Spleen (tissue), 11 donors: Measurements from ENCODE around the gene STON2. TPM values are rescaled to one million over a fixed set of nuclear protein-coding genes. Genes with fewer than 3 reads are reported as not detected.

ENCODE experiments used
- DNase-seq: peaks from one replicate; pipeline ENCODE4 v3.0.0-alpha.2; 2020
- H3K27ac ChIP-seq, 8 donors: fragments of 200-600 bp; sonication (generic) in 7 of 8; 1 replicate in 4 of 8; 2 replicates in 4 of 8; pipeline versions ENCODE4 v1.5.0 to v1.8.0; 2016 to 2021; ENCODE audit warnings: inconsistent platforms in 4 of 8, mild to moderate bottlenecking in 4 of 8, moderate library complexity in 1 of 8
- H3K27me3 ChIP-seq, 7 donors: fragments of 200-600 bp; sonication (generic) in 6 of 7; replicated peaks in 1 of 7; 1 replicate in 4 of 7; 2 replicates in 3 of 7; pipeline versions ENCODE4 v1.5.0 to v1.8.0; 2016 to 2021; ENCODE audit warnings: inconsistent platforms in 3 of 7, mild to moderate bottlenecking in 1 of 7
- H3K36me3 ChIP-seq, 6 donors: fragments of 200-600 bp; sonication (generic) in 5 of 6; 1 replicate in 4 of 6; 2 replicates in 2 of 6; pipeline versions ENCODE4 v1.5.0 to v1.8.0; 2016 to 2021; ENCODE audit warnings: inconsistent platforms in 2 of 6
- H3K4me1 ChIP-seq, 6 donors: fragments of 200-600 bp; sonication (generic) in 5 of 6; 1 replicate in 3 of 6; 2 replicates in 3 of 6; pipeline versions ENCODE4 v1.5.0 to v1.8.0; 2016 to 2021; ENCODE audit warnings: inconsistent platforms in 3 of 6
- H3K4me3 ChIP-seq, 8 donors: fragments of 200-600 bp; sonication (generic) in 7 of 8; 1 replicate in 4 of 8; 2 replicates in 4 of 8; pipeline versions ENCODE4 v1.5.0 to v1.8.0; 2016 to 2021; ENCODE audit warnings: inconsistent platforms in 4 of 8, mild to moderate bottlenecking in 4 of 8, moderate library complexity in 2 of 8
- H3K9me3 ChIP-seq, 8 donors: fragments of 200-600 bp; sonication (generic) in 7 of 8; 1 replicate in 4 of 8; 2 replicates in 4 of 8; pipeline versions ENCODE4 v1.5.0 to v1.8.0; 2016 to 2021; ENCODE audit warnings: inconsistent platforms in 4 of 8
- CTCF ChIP-seq, 11 experiments: fragments of 200-600 bp in 7 of 11; fragments of 450-650 bp in 4 of 11; sonication (generic) in 4 of 11; IDR thresholded peaks in 8 of 11; conservative IDR thresholded peaks in 3 of 11; 1 replicate in 7 of 11; 2 replicates in 4 of 11; pipeline versions ENCODE4 v1.4.0 to v1.8.0; 2016 to 2021; ENCODE audit warnings: antibody characterized with exemption in 11 of 11, inconsistent platforms in 4 of 11, mild to moderate bottlenecking in 1 of 11
- POLR2A ChIP-seq, 3 donors: fragments of 450-650 bp; IDR thresholded peaks; one replicate each; pipeline ENCODE4 v1.5.1; 2017; ENCODE audit warnings: antibody characterized with exemption in 3 of 3, mild to moderate bottlenecking in 1 of 3
- POLR2AphosphoS5 ChIP-seq, 3 donors: sonication (generic); formaldehyde crosslinking; IDR thresholded peaks; one replicate each; pipeline ENCODE4 v1.5.1; 2017; ENCODE audit warnings: antibody characterized with exemption in 3 of 3
- WGBS, 5 donors: extraction: QIAGEN DNeasy Blood & Tissue Kit in 3 of 5; methylation state at CpG; one replicate each; pipeline versions ENCODE4 v1.1.5 to v1.1.7; 2013 to 2018; 5-methylcytosine and 5-hydroxymethylcytosine counted together
- intact Hi-C: fragments of 100-400 bp; cut with DNase I; formaldehyde crosslinking; loops from one replicate; pipeline ENCODE4 v1.15.0; 2023; ENCODE audit warnings: low total_unique reads
- polyA plus RNA-seq, 3 donors: library from polyadenylated mRNA; stranded (reverse); fragments of 200-250 nt; gene quantifications; one replicate each; pipeline ENCODE4 v1.2.1, GENCODE V29; 2013
- total RNA-seq, 7 donors: library from RNA; depleted of rRNA in 3 of 7; stranded (reverse); fragments of >200 nt in 3 of 7; fragmentation: NEBNext Ultra II Directional in 4 of 7; extraction: Animal tissue kit (Norgen Biotek cat#: 25700) in 4 of 7; gene quantifications; one replicate each; pipeline versions ENCODE4 v1.1.0 to v1.2.1, GENCODE V29; 2016 to 2021
- donor health status: healthy with polysubstance abuse.
- donor health status: DM: no; HTN: no; CAD: no; lungs with moderate emphysema.
- donor health status: DM: no; HTN: no; CAD: no.
- donor health status: Bipolar disorder and iron deficiency.
- donor health status: healthy.
- donor health status: DM: no; HTN: no; CAD: no.
- donor health status: DM: yes; HTN: yes; CAD: no.

The STON2 gene
- total and polyA plus RNA-seq, 10 donors, result 3.5 to 236 (median 167) TPM

- H3K27me3 ChIP-seq, result no peaks in the 10 kb centered on the region
- peaks cover 3 to 31% (median 20%) of the 10 kb centered on the region in 6 donors for H3K4me1 ChIP-seq
- H3K36me3 ChIP-seq, result no peaks in the 10 kb centered on the region
- TF ChIP-seq POLR2AphosphoS5 (IDR thresholded peaks at IDR 0.05), result no peak
- no peak for TF ChIP-seq POLR2A (IDR thresholded peaks at IDR 0.05)
- no peak for TF ChIP-seq CTCF (IDR thresholded peaks at IDR 0.05 in 8 of 11, conservative IDR thresholded peaks at IDR 0.05 in 3 of 11)
- peaks cover 0 to 4% (median 0%) of the 10 kb centered on the region in 8 donors for H3K9me3 ChIP-seq
- intact Hi-C loops, result no loop called here
- no peak overlapping the region for H3K4me3 ChIP-seq
- no peak for DNase-seq
- H3K27ac ChIP-seq, result no peak overlapping the region
- WGBS, 5 donors, result 83 to 89% (median 86%) methylated on average over 19 of the region's 19 CpGs
Measured at GRCh38 chr14:81412779-81413178, 12.7 kb upstream of the STON2 start.

- no peak for DNase-seq
- no peaks in the 10 kb centered on the region for H3K36me3 ChIP-seq
- no peaks in the 10 kb centered on the region for H3K27me3 ChIP-seq
- peaks cover 0 to 14% (median 2%) of the 10 kb centered on the region in 6 donors for H3K4me1 ChIP-seq
- WGBS, 5 donors, result 55 to 87% (median 70%) methylated on average over 1 of the region's 1 CpG
- intact Hi-C loops, result no loop called here
- H3K27ac ChIP-seq, result no peak overlapping the region
- H3K4me3 ChIP-seq, result no peak overlapping the region
- no peaks in the 10 kb centered on the region for H3K9me3 ChIP-seq
- no peak for TF ChIP-seq POLR2AphosphoS5 (IDR thresholded peaks at IDR 0.05)
- TF ChIP-seq CTCF (IDR thresholded peaks at IDR 0.05 in 8 of 11, conservative IDR thresholded peaks at IDR 0.05 in 3 of 11), result no peak
- TF ChIP-seq POLR2A (IDR thresholded peaks at IDR 0.05), result no peak
Measured at GRCh38 chr14:81408595-81408994, 8.5 kb upstream of the STON2 start.

- intact Hi-C loops, result no loop called here
- DNase-seq, result no peak
- no peak for TF ChIP-seq CTCF (IDR thresholded peaks at IDR 0.05 in 8 of 11, conservative IDR thresholded peaks at IDR 0.05 in 3 of 11)
- TF ChIP-seq POLR2A (IDR thresholded peaks at IDR 0.05), result no peak
- peak in 1 of 3 donors; percentile 29 for TF ChIP-seq POLR2AphosphoS5 (IDR thresholded peaks at IDR 0.05)
- H3K27ac ChIP-seq, result peak overlapping the region in 1 of 8 donors; percentile 29
- no peak overlapping the region for H3K4me3 ChIP-seq
- peaks cover 0 to 14% (median 6%) of the 10 kb centered on the region in 6 donors for H3K4me1 ChIP-seq
- H3K36me3 ChIP-seq, result no peaks in the 10 kb centered on the region
- 36 to 65% (median 46%) methylated on average over 4 of the region's 4 CpGs for WGBS, 5 donors
- peaks cover 0 to 3% (median 0%) of the 10 kb centered on the region in 7 donors for H3K27me3 ChIP-seq
- H3K9me3 ChIP-seq, result no peaks in the 10 kb centered on the region
Measured at GRCh38 chr14:81406863-81407262, 6.7 kb upstream of the STON2 start.

GRCh38 chr14:81402123-81402495 is 2.0 kb upstream of the STON2 start:
- Histone ChIP-seq H3K36me3 (peaks cover 0 to 10% (median 5%) of the 10 kb centered on the region in 6 donors), H3K27ac (peak overlapping the region in 2 of 8 donors; percentile 60 to 76), H3K9me3 (no peaks in the 10 kb centered on the region), H3K4me3 (no peak overlapping the region), H3K4me1 (peaks cover 0 to 50% (median 19%) of the 10 kb centered on the region in 6 donors), H3K27me3 (peaks cover 0 to 3% (median 0%) of the 10 kb centered on the region in 7 donors)
- no peak for TF ChIP-seq CTCF (IDR thresholded peaks at IDR 0.05 in 8 of 11, conservative IDR thresholded peaks at IDR 0.05 in 3 of 11)
- no peak for TF ChIP-seq POLR2AphosphoS5 (IDR thresholded peaks at IDR 0.05)
- TF ChIP-seq POLR2A (IDR thresholded peaks at IDR 0.05), result no peak
- WGBS, 5 donors, result 28 to 61% (median 50%) methylated on average over 2 of the region's 2 CpGs
- intact Hi-C loops, result no loop called here
- DNase-seq, result no peak
